Umbilical cord (tissue), 2 donors: ENCODE measurements around the gene CFAP100. TPM values are rescaled to one million over a fixed set of nuclear protein-coding genes. Genes with fewer than 3 reads are reported as not detected.

Experiments
- DNase-seq: peaks from one replicate; pipeline ENCODE4 v3.0.0-alpha.2; 2015; ENCODE audit warnings: low spot score
- total RNA-seq: library from RNA; depleted of rRNA; stranded (reverse); fragments of >200 nt; gene quantifications from one replicate; pipeline ENCODE4 v1.2.3, GENCODE V29; 2014; ENCODE audit warnings: low replicate concordance; ENCODE audit not compliant: insufficient read depth

Gene CFAP100
- total RNA-seq, result 3.4 TPM

DNA sequence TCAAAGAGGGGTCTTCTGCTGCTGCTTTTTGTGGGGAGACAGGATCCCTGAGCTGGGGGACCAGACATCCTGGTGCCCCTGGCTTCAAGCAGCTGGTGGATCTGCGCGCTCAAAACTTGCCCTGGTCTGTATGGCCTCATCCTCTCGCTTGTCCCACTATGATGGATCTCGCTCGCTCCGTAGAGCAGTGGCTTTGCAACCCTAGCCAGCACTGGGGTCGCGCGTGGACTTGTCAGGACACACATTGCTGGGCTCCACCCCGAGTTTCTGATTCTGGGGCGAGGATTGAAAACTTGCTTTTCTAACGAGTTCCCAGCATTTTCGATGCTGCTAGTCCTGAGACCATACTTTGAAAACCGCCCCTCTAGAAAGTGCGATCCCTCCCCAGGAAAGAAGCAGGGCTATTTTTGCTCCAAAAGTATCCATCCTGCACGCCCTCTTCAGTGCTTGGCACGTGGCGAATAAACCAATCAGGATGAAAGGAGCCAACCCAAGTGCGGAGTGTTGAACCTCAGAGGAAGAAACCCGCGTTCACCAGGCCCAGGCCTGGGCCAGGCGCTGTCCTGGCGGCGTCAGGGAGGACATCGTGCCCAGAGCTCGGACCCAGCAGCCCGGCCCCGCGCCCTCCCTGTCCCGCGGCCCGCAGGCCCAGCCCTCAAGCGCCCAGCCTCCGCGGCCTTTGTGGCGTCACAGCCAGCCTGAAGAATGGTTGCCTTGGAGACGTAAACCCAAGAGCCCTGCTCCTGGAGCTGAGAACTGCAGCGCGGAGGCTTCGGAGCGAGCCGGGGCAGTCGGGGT is at the start of gene CFAP100:
CFAP100 (plus strand) TSS at position 731 of the 798 bp plus-strand sequence. CDS start 1,092 bp downstream, outside the sequence.
- DNase-seq, result peak; percentile 75

DNA sequence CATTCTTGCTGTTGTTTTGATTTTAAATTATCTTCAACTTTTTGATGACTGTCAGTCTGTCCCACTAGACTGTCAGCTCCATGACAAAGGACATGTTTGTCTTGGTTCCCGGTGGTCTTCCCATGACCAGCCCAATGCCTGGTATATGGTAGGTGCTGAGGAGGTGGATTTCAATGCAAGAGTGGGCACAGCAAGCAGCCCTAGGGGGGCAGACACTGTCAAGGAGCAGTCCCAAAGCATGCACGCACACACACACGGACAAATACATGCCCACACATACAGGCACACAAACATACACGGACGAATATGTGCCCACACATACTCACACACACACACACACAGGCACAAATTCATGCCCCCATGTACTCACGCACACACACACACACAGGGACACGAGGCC is 49.5 kb upstream of the CFAP100 start:
- no peak for DNase-seq

DNA sequence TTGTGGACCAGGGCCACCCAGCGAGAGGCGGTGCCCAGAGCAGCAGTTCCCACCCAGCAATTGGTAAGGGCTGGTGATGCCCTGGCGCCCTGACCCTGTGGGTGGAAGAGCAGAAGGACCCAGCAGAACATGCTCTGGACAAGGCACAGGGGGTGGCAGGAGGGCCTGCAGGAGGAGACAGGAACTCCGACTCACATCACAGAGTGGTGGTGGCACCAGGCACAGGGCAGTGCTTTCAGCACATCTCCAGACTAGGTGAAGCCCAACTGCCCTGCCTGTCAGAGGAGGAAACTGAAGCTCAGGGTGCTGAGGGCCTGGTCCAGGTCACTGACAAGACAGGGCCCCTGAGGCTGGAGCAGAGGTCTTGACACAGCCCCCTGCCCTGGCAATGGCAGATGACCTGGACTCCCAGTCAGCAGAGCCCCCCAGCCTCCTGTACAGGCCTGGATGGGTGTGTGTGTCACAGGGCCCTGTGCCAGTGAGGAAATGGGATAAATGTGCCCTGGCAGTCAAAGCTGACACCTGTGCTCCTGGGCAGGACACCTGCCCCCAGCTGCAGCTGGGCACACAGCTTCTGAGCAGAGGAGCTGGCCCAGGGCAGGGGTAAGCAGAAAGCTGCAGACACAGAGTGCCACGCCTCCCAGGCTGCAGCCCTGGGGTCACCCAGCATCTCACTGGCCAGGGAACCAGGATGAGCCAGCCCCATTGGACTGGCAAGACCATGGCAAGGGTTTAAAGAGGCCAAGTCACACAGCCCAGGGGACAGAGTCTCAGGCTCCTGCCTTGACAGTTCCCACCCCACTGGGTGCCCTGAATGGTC is 48.9 kb upstream of the CFAP100 start:
- no peak for DNase-seq

DNA sequence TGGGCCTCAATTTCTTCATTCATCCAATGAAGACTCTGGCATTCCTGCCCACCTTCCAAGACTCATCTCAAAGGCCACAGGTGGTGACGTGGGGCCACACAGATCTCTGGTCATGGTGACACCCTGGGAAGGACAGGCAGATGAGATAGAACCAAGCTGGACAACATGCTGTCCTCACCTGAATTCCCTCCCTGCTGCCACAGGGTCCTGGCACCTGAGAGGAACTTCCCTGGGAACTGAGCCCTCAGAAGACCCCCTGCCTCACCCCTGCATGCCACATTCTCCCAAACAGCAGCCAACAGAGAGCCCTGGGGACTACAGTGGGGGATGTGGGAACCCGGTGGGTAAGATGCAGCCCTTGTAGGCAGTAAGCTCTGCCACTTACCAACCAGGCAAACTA is 48.2 kb upstream of the CFAP100 start:
- DNase-seq, result no peak

DNA sequence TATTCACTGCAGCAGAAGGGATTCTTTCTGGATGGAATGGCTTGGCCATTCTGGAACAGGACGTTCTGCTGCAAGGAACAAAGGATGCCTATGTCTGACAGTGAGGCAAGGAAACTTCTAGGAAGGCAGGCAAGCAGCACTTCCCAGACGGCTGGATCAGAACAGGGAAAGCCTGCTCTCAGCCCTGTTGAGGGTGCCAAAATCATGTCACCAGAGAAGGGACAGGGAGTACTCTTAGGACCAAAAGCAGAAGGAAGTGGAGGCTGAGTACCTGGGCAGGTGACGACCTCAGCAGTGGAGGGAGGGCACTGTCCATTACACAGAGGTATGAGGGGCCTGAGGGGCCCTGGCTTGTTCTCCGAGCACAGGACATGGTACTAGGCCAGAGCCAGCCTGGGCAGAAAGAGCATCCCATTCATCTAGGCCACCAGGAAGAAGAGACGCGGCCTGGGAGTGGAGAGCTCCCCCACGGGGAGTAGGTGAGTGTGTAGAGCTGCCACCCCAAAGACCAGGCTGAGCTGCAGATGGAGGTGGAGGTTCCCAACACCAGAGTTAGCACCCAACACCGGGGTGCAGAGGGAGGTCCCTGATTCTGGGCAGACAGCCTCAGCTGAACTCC is 47.1 kb upstream of the CFAP100 start:
- no peak for DNase-seq

DNA sequence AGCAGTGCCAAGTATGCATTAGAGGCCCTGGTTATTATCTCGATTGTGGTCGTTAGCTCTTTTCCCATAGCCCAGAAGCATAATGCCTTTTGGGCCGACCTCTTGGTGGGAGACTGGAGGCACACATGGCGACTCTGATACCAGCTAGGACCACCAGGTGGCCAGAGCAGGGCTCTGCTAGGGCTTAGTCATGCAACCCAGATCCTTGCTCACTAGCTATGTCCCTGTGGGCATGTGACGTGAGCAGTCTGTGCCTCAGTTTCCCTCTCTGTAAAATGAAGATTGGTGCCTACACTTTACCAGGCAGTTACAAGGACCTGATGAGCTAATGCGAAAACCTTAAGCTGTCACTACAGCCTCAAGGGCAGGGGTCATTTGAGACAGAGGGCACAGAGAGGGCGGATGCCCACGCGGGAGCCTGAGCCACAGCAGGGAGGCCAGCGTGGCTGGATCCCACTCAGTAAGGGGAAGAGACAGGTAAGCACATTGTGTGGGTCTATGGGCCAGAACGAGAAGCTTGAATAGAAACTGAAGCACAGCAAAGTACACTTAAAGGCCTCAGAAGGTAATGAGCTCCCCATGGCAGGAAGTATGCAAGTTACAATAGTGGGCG is 46.3 kb upstream of the CFAP100 start:
- DNase-seq, result no peak

DNA sequence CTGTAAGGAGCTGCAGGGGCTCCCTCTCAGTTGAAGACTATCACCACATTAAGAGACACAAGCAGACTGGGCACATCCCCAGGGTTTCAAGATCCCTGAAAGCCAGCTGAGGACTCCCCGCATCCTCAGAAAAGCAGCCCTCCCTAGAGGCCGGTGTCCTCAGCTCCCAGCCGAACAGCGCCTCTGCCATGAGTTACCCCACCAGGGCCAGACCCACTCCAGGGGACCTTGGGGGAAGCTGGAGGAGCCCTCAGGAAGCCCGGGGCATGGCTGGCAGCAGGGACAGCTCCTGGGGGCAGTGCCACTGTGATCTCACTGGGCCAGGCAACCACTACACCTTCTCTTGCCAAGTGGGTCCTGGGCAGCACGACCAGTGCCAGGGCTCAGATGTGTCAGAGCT is 45.6 kb upstream of the CFAP100 start:
- DNase-seq, result no peak

DNA sequence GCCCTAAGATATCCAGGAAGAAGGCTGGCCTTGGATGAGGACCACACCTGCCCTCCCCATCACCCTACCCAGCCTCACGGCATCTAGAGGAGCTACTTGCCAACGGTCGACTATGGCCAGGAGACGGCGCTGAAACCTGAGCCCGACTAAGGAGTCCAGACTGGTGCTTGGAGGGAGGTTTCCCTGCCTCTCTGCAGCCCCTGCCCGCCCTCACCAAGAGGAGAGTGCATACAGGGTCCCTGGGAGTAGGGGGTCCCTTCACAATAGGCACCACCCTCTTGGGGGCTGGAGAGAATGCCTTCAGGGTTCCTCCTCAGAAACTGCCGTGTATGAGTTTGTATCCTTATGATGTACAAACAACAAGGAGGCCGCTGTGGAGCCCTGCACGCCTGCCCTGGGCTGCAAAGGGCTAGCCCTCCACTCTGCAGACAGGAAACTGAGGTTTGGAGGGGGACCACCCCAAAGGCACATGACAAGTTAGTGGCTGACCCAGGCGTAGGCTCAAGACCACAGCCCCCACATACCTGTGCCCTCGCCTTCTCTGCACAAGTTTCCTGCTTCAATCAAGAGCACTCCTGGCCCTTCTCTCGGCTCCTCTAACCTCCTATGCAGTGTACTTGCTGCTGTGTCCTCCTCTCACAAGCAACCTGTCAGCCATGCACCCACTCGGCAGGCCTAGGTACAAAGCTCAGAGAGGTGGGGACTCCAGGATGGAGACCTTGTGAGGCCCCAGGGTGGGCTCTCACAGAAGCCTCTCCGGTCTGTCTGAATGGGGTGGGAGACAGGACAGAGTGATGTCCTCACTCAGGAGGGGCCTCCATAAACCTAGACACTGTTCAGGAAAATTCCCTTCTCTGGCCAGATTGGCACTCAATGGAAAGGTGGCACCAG is 44.9 kb upstream of the CFAP100 start:
- DNase-seq, result no peak

DNA sequence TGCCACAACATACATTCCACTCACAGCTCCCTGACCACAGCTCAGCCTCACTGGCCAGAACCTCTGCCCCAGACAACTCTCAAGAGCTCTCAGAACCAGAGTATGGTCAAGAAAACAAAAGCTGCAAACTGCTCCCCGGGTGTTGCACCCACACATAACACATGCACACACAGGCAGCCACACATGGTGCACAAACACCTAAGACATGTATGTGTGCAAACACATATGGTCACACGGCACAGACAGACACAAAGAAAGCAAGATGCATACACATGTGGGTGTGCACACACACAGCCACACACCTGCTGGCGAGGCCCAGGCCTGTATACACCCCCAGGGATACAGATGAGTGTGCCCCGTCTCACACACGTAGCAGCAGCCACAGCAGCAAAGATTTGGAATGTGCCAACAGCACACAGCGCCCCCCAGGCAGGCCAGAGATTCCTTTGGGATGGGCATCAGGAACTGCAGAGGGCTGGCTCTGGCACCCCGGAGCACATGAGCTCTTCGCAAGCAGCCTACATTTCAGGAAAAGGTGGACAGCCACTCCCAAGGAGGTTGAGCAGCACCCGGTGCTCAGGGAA is 44.1 kb upstream of the CFAP100 start:
- no peak for DNase-seq

DNA sequence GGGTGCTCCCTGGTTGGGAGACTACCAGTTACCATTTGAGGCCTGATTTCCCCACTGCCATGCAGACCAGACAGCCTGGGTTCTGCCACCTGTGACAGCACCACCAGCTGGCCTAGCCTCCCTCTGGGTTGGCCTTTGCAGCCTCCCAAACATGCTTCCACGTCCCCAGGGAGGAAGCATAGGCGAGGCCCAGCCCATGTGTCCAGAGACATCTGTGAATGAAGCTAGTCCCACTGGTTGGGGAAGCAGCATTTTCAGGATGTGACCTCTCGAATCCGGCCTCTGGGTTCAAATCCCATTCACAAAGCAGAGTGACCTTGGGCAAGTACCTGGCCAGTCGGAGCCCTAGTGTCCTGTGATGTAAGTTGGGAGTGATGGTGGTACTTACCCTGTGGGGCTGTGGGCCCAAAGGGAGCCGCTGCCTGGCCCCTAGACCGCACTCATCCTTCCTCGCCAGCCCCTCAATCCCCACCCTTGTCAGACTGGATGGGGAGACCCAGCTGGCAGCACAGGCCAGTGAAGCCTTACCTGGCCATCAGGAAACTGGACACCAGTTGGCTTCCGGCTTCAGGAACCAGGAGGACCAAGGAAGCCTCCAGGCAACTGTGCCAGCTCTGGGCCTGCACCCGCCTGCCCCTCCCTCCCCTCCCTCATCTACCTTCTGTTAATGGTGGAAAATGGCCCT is 43.5 kb upstream of the CFAP100 start:
- DNase-seq, result no peak

DNA sequence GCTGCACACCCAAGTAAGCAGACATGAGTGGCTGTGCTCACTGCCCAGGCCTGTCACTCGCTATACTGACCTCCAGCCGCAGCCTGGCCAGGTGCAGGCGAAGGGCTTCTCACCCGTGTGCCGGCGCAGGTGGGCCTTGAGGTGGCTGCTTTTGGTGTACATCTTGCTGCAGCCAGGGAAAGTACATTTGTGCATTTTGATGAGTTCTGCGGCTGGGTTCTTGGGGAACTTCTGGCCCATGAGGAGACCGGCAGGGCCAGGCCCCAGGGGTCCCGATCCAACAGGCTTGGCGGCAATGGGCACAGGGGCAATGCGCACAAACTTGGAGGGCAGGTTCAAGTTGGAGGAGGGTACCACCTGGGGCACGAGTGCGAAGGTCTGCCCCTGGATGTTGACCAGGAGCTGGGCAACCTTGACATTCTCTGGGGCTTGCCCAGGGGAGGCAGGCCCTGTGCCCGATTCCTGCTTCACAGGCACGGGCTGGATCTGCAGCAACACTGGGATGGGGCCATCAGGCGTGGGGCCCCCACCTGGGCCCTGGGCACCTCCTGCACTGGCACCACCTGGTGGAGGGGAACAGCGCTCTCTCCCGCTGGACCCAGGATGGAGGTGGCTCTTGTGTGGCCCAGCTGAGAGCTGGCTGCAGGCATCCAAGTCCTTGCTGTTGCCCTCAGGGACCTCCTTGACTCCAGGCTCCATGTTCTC is 42.8 kb upstream of the CFAP100 start:
- no peak for DNase-seq

DNA sequence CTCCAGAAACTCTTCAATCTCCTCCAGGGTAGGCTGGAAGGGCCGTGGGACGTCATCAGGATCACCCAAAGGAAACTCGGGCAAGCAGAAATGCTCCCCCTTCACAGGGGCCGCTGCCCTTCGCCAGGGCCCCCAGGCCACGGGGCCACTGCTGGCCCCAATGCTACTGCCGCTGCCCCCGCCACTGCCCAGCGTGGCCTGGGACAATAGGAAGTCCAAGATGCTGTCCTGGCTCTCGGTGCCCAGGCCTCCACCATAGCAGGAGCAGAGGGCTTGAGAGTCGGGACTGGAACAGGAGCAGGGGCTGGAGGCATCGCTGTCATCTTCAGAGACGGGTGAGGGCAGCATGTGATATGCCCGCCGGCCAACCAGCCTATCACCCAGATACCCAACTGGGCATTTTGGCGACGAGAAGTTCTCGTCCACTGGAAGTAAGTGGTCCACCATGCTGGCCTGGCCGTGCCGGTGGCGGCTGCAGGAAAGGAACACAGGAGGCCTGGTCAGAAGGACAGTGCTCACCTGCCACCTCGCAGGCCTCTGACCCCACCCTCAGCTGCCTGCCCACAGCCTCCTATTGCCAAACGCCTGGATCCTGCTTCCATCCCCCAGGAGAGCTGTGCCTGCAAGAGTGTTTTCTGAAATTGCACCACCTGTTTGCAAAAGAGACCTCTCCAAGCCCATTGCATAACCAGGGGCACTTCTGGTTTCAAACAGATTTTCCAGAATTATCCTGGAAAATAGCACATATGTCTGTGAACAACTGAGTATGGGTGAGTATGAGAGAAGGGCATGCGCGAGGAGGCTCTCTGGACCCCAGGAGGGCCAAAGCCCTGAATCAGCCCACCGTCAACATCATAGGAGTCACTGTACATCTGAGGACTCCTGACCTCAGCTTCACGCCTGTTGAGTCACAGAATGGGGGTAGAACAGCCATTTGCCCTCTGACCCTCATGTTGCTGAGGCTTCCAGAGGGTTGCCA is 41.9 kb upstream of the CFAP100 start:
- DNase-seq, result no peak

DNA sequence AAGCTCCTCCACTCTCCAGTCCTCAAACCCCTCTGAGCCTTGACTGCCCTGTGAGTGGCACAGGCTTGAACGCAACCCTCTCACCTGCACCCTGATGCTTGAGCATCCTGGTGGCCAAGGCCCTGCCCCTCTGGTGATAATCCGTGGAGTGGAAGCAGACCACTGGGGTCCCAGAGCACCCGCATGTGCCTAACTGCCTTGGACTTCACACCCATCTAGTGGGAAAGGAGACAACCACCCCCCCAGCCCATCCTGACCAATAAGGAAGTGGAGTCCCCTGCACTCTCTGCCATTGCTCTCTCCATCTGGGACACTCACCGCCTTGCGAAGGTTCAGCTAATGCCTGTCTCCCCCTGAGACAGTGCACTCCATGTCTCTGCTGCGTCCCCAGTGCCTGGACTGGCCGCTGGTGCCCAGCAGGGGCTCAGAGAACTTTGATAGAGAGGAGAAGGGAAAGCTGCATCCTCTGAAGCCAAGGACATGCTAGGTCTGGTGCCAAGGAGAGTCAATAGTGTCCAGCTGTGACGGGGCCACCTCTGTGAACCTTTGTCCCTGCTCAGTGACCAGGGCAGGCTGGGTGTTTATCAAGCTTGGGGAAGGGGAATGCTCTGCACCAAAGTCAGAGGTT is 40.9 kb upstream of the CFAP100 start:
- DNase-seq, result no peak

DNA sequence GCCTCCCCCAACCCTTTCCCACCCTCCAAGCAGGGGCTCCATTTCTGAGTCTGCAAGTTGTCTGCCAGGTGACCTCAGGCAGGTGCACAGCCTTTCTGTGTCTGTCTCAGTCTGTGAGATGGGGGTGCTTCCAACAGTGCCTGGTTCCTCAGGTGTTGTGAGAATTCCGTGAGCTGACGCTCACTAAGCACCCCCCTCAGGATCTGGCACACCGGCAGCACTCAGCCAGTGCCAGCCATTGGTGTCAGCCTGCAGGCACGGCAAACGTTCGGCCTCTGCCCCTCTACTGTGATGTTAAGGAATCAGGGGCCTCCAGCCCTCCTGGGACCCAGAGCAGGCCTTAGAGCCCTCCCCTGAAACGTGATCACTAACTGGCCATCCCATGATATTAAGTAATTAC is 39.9 kb upstream of the CFAP100 start:
- DNase-seq, result no peak

DNA sequence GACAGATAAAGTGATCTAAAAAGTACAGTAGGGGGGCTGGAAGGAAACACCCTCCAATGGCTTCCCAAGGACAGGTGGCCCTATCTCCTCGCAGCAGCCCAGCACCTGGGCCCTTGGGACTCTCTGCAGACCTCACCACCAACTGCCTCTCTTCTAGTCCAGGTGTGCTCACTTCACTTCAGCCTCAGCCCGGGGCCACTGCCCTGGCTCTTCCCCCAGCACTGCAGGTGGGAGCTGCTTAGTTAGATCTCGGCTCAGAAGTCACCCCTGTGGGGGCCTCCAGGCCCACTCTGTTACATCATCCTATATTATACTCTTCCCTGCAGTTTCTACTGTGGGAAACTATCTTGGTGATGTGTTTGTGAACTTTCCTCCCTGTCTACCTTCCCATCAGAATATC is 39.5 kb upstream of the CFAP100 start:
- no peak for DNase-seq

DNA sequence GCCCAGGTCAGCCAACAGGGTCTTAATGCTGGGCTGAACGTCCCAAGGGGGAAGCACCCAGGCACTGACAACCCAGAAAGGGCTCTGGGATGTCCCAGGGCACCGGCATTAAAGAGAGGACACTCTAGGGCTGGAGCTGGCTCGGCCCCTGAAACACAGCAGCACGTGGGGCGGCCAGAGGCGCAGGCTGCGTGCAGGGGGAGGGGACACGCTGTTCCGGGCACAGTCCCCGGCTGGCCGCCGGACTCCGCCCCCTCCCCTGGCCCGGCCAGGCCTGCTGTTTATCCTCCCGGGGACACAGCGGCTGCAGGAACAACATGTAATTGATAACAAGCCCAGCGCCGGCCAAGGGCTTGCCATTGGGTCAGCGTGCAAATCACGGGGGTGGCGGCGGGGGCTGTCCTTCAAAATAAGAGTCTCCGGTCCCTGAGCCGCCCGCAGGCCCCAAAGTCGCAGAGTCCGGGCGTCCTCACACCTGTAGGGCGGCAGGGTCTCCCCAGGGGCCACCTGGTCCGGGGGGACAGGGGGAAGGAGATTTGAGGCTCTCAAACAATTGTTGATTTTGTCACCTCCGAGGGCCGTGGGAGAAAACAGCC is 38.8 kb upstream of the CFAP100 start:
- DNase-seq, result peak; percentile 85
